ENCODE measurements around the gene MTHFD1. TPM values are rescaled to one million over a fixed set of nuclear protein-coding genes. Genes with fewer than 3 reads are reported as not detected.

MTHFD1 gene
- total RNA-seq, 2 experiments from 2014 or later, result 266 to 269 TPM

- H3K27ac Mint-ChIP-seq, result no peak overlapping the region
Measured at GRCh38 chr14:64419003-64419402, 30.9 kb downstream of the MTHFD1 start.

GRCh38 chr14:64421166-64421565 is 33.0 kb downstream of the MTHFD1 start:
- H3K4me1 Mint-ChIP-seq, result peaks cover 11% of the 10 kb centered on the region
- DNase-seq, result no peak
- H3K36me3 Mint-ChIP-seq, result peaks cover 50% of the 10 kb centered on the region
- H3K4me3 Mint-ChIP-seq, result no peak overlapping the region
- no peaks in the 10 kb centered on the region for H3K9me3 Mint-ChIP-seq
- H3K27me3 Mint-ChIP-seq, result no peaks in the 10 kb centered on the region
- H3K27ac Mint-ChIP-seq, result no peak overlapping the region

More at GRCh38 chr14:64419003-64419402, 30.9 kb downstream of the MTHFD1 start:
- H3K4me3 Mint-ChIP-seq, result no peak overlapping the region
- H3K36me3 Mint-ChIP-seq, result peaks cover 55% of the 10 kb centered on the region
- H3K9me3 Mint-ChIP-seq, result no peaks in the 10 kb centered on the region
- H3K4me1 Mint-ChIP-seq, result peaks cover 20% of the 10 kb centered on the region
- no peak for DNase-seq
- no peaks in the 10 kb centered on the region for H3K27me3 Mint-ChIP-seq

- Mint-ChIP-seq H3K36me3 (peaks cover 42% of the 10 kb centered on the region), H3K4me1 (peaks cover 4% of the 10 kb centered on the region), H3K9me3 (no peaks in the 10 kb centered on the region), H3K27me3 (no peaks in the 10 kb centered on the region), H3K27ac (no peak overlapping the region), H3K4me3 (no peak overlapping the region)
- DNase-seq, result no peak
Measured at GRCh38 chr14:64422005-64422404, 33.9 kb downstream of the MTHFD1 start.

DNA sequence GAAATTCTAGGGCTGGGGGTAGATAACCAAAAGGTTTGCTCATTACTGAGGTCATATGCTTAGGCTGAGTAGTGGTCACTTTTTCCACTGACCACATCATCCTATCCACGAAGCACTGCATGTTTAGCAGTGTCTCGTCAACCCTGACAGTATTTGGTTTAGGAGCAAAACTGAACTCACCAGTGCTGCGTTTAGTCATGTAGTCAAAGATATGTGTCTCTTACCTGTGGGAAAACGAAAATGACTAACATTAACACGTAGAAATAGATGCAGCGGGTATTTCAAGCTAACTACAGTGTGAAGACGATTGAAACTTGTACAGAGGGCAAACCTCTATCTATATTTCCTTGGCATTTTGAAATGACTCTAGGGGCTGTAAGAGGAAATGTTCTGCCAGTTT is 34.6 kb downstream of the MTHFD1 start:
- DNase-seq, result no peak
- H3K4me1 Mint-ChIP-seq, result peaks cover 4% of the 10 kb centered on the region
- H3K27ac Mint-ChIP-seq, result no peak overlapping the region
- H3K27me3 Mint-ChIP-seq, result no peaks in the 10 kb centered on the region
- peaks cover 44% of the 10 kb centered on the region for H3K36me3 Mint-ChIP-seq
- H3K9me3 Mint-ChIP-seq, result no peaks in the 10 kb centered on the region
- no peak overlapping the region for H3K4me3 Mint-ChIP-seq

GRCh38 chr14:64423987-64424386 is 35.8 kb downstream of the MTHFD1 start:
- Mint-ChIP-seq H3K4me1 (peaks cover 4% of the 10 kb centered on the region), H3K36me3 (peaks cover 42% of the 10 kb centered on the region), H3K4me3 (no peak overlapping the region), H3K27me3 (no peaks in the 10 kb centered on the region), H3K9me3 (no peaks in the 10 kb centered on the region), H3K27ac (no peak overlapping the region)
- DNase-seq, result no peak

GRCh38 chr14:64434528-64434927 is 46.4 kb downstream of the MTHFD1 start:
- no peak for DNase-seq
- H3K27me3 Mint-ChIP-seq, result no peaks in the 10 kb centered on the region
- no peaks in the 10 kb centered on the region for H3K9me3 Mint-ChIP-seq
- H3K27ac Mint-ChIP-seq, result no peak overlapping the region
- H3K4me1 Mint-ChIP-seq, result peaks cover 15% of the 10 kb centered on the region
- peaks cover 48% of the 10 kb centered on the region for H3K36me3 Mint-ChIP-seq
- no peak overlapping the region for H3K4me3 Mint-ChIP-seq

DNA sequence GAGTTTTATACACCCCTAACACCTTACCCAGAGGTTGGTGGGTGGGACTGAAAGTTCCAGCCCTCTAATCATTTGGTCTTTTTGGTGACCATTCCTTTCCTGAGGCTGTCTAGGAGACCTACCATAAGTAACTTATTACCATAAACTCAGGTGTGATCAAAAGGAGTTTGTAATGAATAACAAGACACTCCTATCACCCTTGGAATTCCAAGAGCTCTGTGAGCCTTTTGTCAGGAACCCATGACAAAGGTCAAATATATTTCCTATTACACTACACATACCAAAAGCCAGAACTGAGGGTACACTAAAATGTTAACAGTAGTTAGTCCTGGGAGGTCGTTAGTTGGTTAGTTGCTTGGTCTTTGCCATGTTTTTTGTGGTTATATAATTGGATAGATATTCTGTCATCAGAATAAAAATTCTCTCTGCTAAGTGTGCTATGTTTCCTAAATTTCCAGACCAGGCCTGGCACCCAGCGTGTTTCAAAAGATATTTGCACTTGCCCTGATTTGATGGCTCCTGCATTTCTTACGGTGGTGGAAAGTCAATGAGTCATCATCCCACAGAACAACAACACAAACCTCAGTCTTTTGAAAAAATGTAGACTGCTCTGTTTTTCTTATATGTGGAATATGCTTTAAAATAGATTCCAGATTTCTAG is 50.2 kb downstream of the MTHFD1 start:
- H3K4me1 Mint-ChIP-seq, result peaks cover 15% of the 10 kb centered on the region
- H3K27ac Mint-ChIP-seq, result peak overlapping the region; percentile 35
- DNase-seq, result no peak
- no peaks in the 10 kb centered on the region for H3K27me3 Mint-ChIP-seq
- H3K4me3 Mint-ChIP-seq, result no peak overlapping the region
- peaks cover 56% of the 10 kb centered on the region for H3K36me3 Mint-ChIP-seq
- no peaks in the 10 kb centered on the region for H3K9me3 Mint-ChIP-seq

- DNase-seq, result no peak
- Mint-ChIP-seq H3K4me3 (no peak overlapping the region), H3K36me3 (peaks cover 59% of the 10 kb centered on the region), H3K4me1 (peaks cover 20% of the 10 kb centered on the region), H3K27me3 (no peaks in the 10 kb centered on the region), H3K27ac (no peak overlapping the region), H3K9me3 (no peaks in the 10 kb centered on the region)
Measured at GRCh38 chr14:64439141-64439540, 51.0 kb downstream of the MTHFD1 start.

DNA sequence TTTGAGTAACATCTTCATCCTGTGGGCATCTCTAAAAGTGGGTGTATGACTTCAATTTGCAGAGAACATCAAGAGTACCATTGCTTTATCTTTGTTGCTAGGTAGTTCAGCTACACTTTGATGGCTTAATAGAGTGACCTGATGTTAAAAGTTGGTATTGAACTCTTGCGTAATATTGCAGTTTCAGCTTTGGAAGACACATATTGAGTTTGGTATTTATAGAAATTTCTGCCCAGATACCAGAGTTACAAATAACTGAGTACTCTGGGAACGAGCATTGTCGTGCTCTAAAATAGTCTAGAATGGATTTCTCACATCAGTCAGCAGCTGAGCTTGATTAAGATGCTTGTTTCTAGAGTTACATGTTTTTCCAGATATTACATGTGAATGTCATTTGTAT is 52.3 kb downstream of the MTHFD1 start:
- Mint-ChIP-seq H3K4me1 (peaks cover 34% of the 10 kb centered on the region), H3K4me3 (no peak overlapping the region), H3K27ac (no peak overlapping the region), H3K36me3 (peaks cover 61% of the 10 kb centered on the region), H3K27me3 (no peaks in the 10 kb centered on the region), H3K9me3 (no peaks in the 10 kb centered on the region)
- DNase-seq, result no peak

- H3K27ac Mint-ChIP-seq, result no peak overlapping the region
- peaks cover 39% of the 10 kb centered on the region for H3K4me1 Mint-ChIP-seq
- H3K4me3 Mint-ChIP-seq, result no peak overlapping the region
- no peaks in the 10 kb centered on the region for H3K9me3 Mint-ChIP-seq
- H3K27me3 Mint-ChIP-seq, result no peaks in the 10 kb centered on the region
- peaks cover 62% of the 10 kb centered on the region for H3K36me3 Mint-ChIP-seq
- no peak for DNase-seq
Measured at GRCh38 chr14:64442300-64442988, 54.3 kb downstream of the MTHFD1 start.

- Mint-ChIP-seq H3K27ac (peak overlapping the region; percentile 85), H3K4me1 (peaks cover 36% of the 10 kb centered on the region), H3K36me3 (peaks cover 59% of the 10 kb centered on the region)
Measured at GRCh38 chr14:64444140-64444539, 56.0 kb downstream of the MTHFD1 start.

DNA sequence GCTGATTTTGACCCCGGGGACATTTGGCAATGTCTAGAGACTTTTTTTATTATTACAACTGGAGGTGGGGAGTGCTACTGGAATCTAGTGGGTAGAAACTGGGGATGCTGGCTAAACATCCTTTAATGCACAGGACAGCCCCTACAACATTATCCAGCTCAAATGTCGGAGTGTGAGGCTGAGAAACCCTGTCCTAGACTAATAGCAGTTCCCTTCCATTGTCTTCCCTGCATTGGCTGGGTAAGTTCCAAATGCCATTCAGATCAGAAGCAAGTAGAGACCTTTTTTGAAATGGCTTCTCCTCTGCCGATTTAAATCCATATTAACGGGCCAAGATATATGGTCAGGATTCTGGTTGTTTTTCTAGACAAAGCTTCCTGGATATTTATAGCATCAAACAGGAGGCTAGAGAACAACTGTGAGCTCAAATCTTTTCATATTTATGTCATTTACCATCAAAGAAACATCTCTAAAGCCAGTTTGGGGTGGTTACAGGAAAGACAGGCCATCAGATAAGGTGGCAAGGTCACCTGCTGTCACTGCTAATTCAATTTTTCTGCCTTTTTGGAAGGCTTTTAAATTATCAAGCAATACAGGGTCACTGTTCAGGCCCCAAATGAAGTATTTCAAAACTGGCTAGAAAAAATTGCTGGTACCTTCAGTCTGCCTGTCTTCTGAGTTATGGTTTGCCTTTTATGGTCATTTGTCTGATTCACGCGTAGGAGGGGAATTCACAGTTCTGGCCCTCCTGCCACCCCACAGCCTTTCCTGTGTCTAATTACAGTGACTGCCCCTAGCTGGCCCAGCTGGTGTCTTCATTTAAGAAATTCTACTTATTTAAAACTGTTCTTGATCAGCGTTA is 57.1 kb downstream of the MTHFD1 start:
- Mint-ChIP-seq H3K36me3 (peaks cover 62% of the 10 kb centered on the region), H3K4me1 (peaks cover 43% of the 10 kb centered on the region), H3K27me3 (no peaks in the 10 kb centered on the region), H3K27ac (peak overlapping the region; percentile 85), H3K9me3 (no peaks in the 10 kb centered on the region), H3K4me3 (peak overlapping the region; percentile 40)
- DNase-seq, result peak; percentile 44

More at GRCh38 chr14:64444140-64444539, 56.0 kb downstream of the MTHFD1 start:
- Mint-ChIP-seq H3K27me3 (no peaks in the 10 kb centered on the region), H3K4me3 (no peak overlapping the region), H3K9me3 (no peaks in the 10 kb centered on the region)
- DNase-seq, result no peak

GRCh38 chr14:64447876-64448670 is 59.9 kb downstream of the MTHFD1 start:
- Mint-ChIP-seq H3K9me3 (no peaks in the 10 kb centered on the region), H3K36me3 (peaks cover 53% of the 10 kb centered on the region), H3K4me3 (no peak overlapping the region), H3K4me1 (peaks cover 50% of the 10 kb centered on the region), H3K27ac (peak overlapping the region; percentile 59), H3K27me3 (no peaks in the 10 kb centered on the region)
- peak; percentile 25 for DNase-seq

DNA sequence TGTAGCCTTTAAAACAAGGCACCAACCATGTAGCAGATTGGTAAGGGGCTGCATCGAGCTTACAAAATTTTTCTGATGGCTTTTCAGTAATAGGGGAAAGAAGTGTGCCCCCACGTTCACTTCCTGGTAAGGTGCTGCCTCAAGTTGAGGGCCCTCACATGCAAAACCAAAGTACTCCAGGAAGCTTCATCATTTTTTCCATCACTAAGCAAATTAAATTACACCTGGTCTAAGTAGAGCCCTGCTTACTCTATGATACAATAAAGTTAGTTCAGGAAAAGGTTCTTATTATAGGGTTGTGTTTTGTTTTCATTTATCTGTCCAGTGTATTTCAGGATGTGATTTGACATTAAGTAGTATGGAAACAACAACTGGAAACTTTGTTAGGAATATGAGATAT is 62.1 kb downstream of the MTHFD1 start:
- H3K27ac Mint-ChIP-seq, result peak overlapping the region; percentile 91
- H3K9me3 Mint-ChIP-seq, result no peaks in the 10 kb centered on the region
- peak; percentile 25 for DNase-seq
- H3K27me3 Mint-ChIP-seq, result no peaks in the 10 kb centered on the region
- peaks cover 34% of the 10 kb centered on the region for H3K4me1 Mint-ChIP-seq
- H3K4me3 Mint-ChIP-seq, result peak overlapping the region; percentile 43
- H3K36me3 Mint-ChIP-seq, result peaks cover 51% of the 10 kb centered on the region
